ENCODE data around the gene EPHA10. TPM values are rescaled to one million over a fixed set of nuclear protein-coding genes. Genes with fewer than 3 reads are reported as not detected.
A peak's percentile ranks its signal among the peaks of the same experiment; 100 is the strongest.
"Not testable (repeated sequence)": the region's sequence is repeated elsewhere in the genome, so short reads cannot be mapped to it uniquely, and the experiment has no call there.

Gene EPHA10
- total RNA-seq, 1 donor from 2014 or later = not detected

GRCh38 chr1:37697737-37698136 lies 67.2 kb downstream of the EPHA10 start:
- no peak overlapping the region for H3K9ac ChIP-seq (ENCODE audit: low read depth in 1 of 3, low read length in 3 of 3)
- no peaks in the 10 kb centered on the region for H3K36me3 ChIP-seq (ENCODE audit: control insufficient read depth in 3 of 3, insufficient read depth in 3 of 3, low read length in 3 of 3)
- no peaks in the 10 kb centered on the region for H3K9me3 ChIP-seq (ENCODE audit: control insufficient read depth in 3 of 3, low read length in 3 of 3)
- H3K4me3 ChIP-seq (ENCODE audit: low read length in 3 of 3) = no peak overlapping the region
- H3K27me3 ChIP-seq (ENCODE audit: control insufficient read depth in 3 of 3, insufficient read depth in 3 of 3, low read length in 3 of 3) = no peaks in the 10 kb centered on the region
- peaks cover 2 to 3% (median 2%) of the 10 kb centered on the region in 3 donors for H3K4me1 ChIP-seq (ENCODE audit: control insufficient read depth in 3 of 3, insufficient read depth in 3 of 3, low read length in 3 of 3)
- H3K27ac ChIP-seq (ENCODE audit: low read depth, low read length) = no peak overlapping the region

- H3K27ac ChIP-seq (ENCODE audit: low read depth, low read length) = no peak overlapping the region
- H3K9me3 ChIP-seq (ENCODE audit: control insufficient read depth in 3 of 3, low read length in 3 of 3) = no peaks in the 10 kb centered on the region
- no peaks in the 10 kb centered on the region for H3K27me3 ChIP-seq (ENCODE audit: control insufficient read depth in 3 of 3, insufficient read depth in 3 of 3, low read length in 3 of 3)
- no peak overlapping the region for H3K9ac ChIP-seq (ENCODE audit: low read depth in 1 of 3, low read length in 3 of 3)
- no peaks in the 10 kb centered on the region for H3K36me3 ChIP-seq (ENCODE audit: control insufficient read depth in 3 of 3, insufficient read depth in 3 of 3, low read length in 3 of 3)
- H3K4me1 ChIP-seq (ENCODE audit: control insufficient read depth in 3 of 3, insufficient read depth in 3 of 3, low read length in 3 of 3) = peaks cover 4 to 7% (median 6%) of the 10 kb centered on the region in 3 donors
- no peak overlapping the region for H3K4me3 ChIP-seq (ENCODE audit: low read length in 3 of 3)
These were observed 67.8 kb downstream of the EPHA10 start for GRCh38 chr1:37697090-37697489.

- H3K27ac ChIP-seq (ENCODE audit: low read depth, low read length) = no peak overlapping the region
- H3K9ac ChIP-seq (ENCODE audit: low read depth in 1 of 3, low read length in 3 of 3) = peak overlapping the region; percentile 55 to 92 (median 77)
- peaks cover 26 to 33% (median 31%) of the 10 kb centered on the region in 3 donors for H3K4me1 ChIP-seq (ENCODE audit: control insufficient read depth in 3 of 3, insufficient read depth in 3 of 3, low read length in 3 of 3)
- H3K36me3 ChIP-seq (ENCODE audit: control insufficient read depth in 3 of 3, insufficient read depth in 3 of 3, low read length in 3 of 3) = peaks cover 1 to 3% (median 2%) of the 10 kb centered on the region in 3 donors
- H3K27me3 ChIP-seq (ENCODE audit: control insufficient read depth in 3 of 3, insufficient read depth in 3 of 3, low read length in 3 of 3) = no peaks in the 10 kb centered on the region
- no peaks in the 10 kb centered on the region for H3K9me3 ChIP-seq (ENCODE audit: control insufficient read depth in 3 of 3, low read length in 3 of 3)
- peak overlapping the region; percentile 87 to 97 (median 96) for H3K4me3 ChIP-seq (ENCODE audit: low read length in 3 of 3)
These were observed 72.1 kb downstream of the EPHA10 start for GRCh38 chr1:37692834-37693175.

GRCh38 chr1:37692078-37692833 lies 72.7 kb downstream of the EPHA10 start, which contains the start of gene CDCA8:
Gene CDCA8, plus strand, starts transcription at chr1:37692516. Its CDS starts 175 bp downstream, at chr1:37692691.
- Histone ChIP-seq H3K27ac (ENCODE audit: low read depth, low read length) (peak within 1 kb of the TSS; percentile 78), H3K27me3 (ENCODE audit: control insufficient read depth in 3 of 3, insufficient read depth in 3 of 3, low read length in 3 of 3) (no peaks in the 10 kb centered on the region), H3K36me3 (ENCODE audit: control insufficient read depth in 3 of 3, insufficient read depth in 3 of 3, low read length in 3 of 3) (peaks cover 2 to 8% (median 4%) of the 10 kb centered on the region in 3 donors), H3K4me1 (ENCODE audit: control insufficient read depth in 3 of 3, insufficient read depth in 3 of 3, low read length in 3 of 3) (peaks cover 26 to 33% (median 31%) of the 10 kb centered on the region in 3 donors), H3K9ac (ENCODE audit: low read depth in 1 of 3, low read length in 3 of 3) (peak within 1 kb of the TSS; percentile 91 to 95 (median 92)), H3K4me3 (ENCODE audit: low read length in 3 of 3) (peak within 1 kb of the TSS; percentile 96 to 97 (median 97)), H3K9me3 (ENCODE audit: control insufficient read depth in 3 of 3, low read length in 3 of 3) (no peaks in the 10 kb centered on the region)

GRCh38 chr1:37691497-37692077 lies 73.3 kb downstream of the EPHA10 start:
- Histone ChIP-seq H3K4me3 (ENCODE audit: low read length in 3 of 3) (peak overlapping the region; percentile 93 to 97 (median 97)), H3K36me3 (ENCODE audit: control insufficient read depth in 3 of 3, insufficient read depth in 3 of 3, low read length in 3 of 3) (peaks cover 2 to 9% (median 7%) of the 10 kb centered on the region in 3 donors), H3K27ac (ENCODE audit: low read depth, low read length) (peak overlapping the region; percentile 78), H3K4me1 (ENCODE audit: control insufficient read depth in 3 of 3, insufficient read depth in 3 of 3, low read length in 3 of 3) (peaks cover 26 to 33% (median 31%) of the 10 kb centered on the region in 3 donors), H3K9ac (ENCODE audit: low read depth in 1 of 3, low read length in 3 of 3) (peak overlapping the region; percentile 91 to 95 (median 92)), H3K9me3 (ENCODE audit: control insufficient read depth in 3 of 3, low read length in 3 of 3) (no peaks in the 10 kb centered on the region), H3K27me3 (ENCODE audit: control insufficient read depth in 3 of 3, insufficient read depth in 3 of 3, low read length in 3 of 3) (no peaks in the 10 kb centered on the region)

- H3K27ac ChIP-seq (ENCODE audit: low read depth, low read length) = peak overlapping the region; percentile 84
- H3K9ac ChIP-seq (ENCODE audit: low read depth in 1 of 3, low read length in 3 of 3) = peak overlapping the region; percentile 68 to 95 (median 86)
- peaks cover 17 to 29% (median 26%) of the 10 kb centered on the region in 3 donors for H3K36me3 ChIP-seq (ENCODE audit: control insufficient read depth in 3 of 3, insufficient read depth in 3 of 3, low read length in 3 of 3)
- peaks cover 26 to 33% (median 31%) of the 10 kb centered on the region in 3 donors for H3K4me1 ChIP-seq (ENCODE audit: control insufficient read depth in 3 of 3, insufficient read depth in 3 of 3, low read length in 3 of 3)
- no peaks in the 10 kb centered on the region for H3K9me3 ChIP-seq (ENCODE audit: control insufficient read depth in 3 of 3, low read length in 3 of 3)
- no peaks in the 10 kb centered on the region for H3K27me3 ChIP-seq (ENCODE audit: control insufficient read depth in 3 of 3, insufficient read depth in 3 of 3, low read length in 3 of 3)
- H3K4me3 ChIP-seq (ENCODE audit: low read length in 3 of 3) = peak overlapping the region; percentile 73 to 97 (median 93)
These were observed 76.0 kb downstream of the EPHA10 start for GRCh38 chr1:37688926-37689325.

- not testable (repeated sequence) for H3K27me3 ChIP-seq (ENCODE audit: control insufficient read depth in 3 of 3, insufficient read depth in 3 of 3, low read length in 3 of 3); H3K9ac ChIP-seq (ENCODE audit: low read depth in 1 of 3, low read length in 3 of 3); H3K4me3 ChIP-seq (ENCODE audit: low read length in 3 of 3); H3K27ac ChIP-seq (ENCODE audit: low read depth, low read length); H3K9me3 ChIP-seq (ENCODE audit: control insufficient read depth in 3 of 3, low read length in 3 of 3)
- H3K36me3 ChIP-seq (ENCODE audit: control insufficient read depth in 3 of 3, insufficient read depth in 3 of 3, low read length in 3 of 3) = peaks cover 28 to 38% (median 38%) of the 10 kb centered on the region in 3 donors
- H3K4me1 ChIP-seq (ENCODE audit: control insufficient read depth in 3 of 3, insufficient read depth in 3 of 3, low read length in 3 of 3) = peaks cover 24 to 31% (median 29%) of the 10 kb centered on the region in 3 donors
These were observed 77.2 kb downstream of the EPHA10 start for GRCh38 chr1:37687764-37688163.

- Histone ChIP-seq H3K4me3 (ENCODE audit: low read length in 3 of 3) (no peak overlapping the region), H3K27ac (ENCODE audit: low read depth, low read length) (no peak overlapping the region), H3K9ac (ENCODE audit: low read depth in 1 of 3, low read length in 3 of 3) (no peak overlapping the region), H3K4me1 (ENCODE audit: control insufficient read depth in 3 of 3, insufficient read depth in 3 of 3, low read length in 3 of 3) (peaks cover 13 to 20% (median 16%) of the 10 kb centered on the region in 3 donors), H3K27me3 (ENCODE audit: control insufficient read depth in 3 of 3, insufficient read depth in 3 of 3, low read length in 3 of 3) (no peaks in the 10 kb centered on the region), H3K9me3 (ENCODE audit: control insufficient read depth in 3 of 3, low read length in 3 of 3) (no peaks in the 10 kb centered on the region), H3K36me3 (ENCODE audit: control insufficient read depth in 3 of 3, insufficient read depth in 3 of 3, low read length in 3 of 3) (peaks cover 30 to 50% (median 49%) of the 10 kb centered on the region in 3 donors)
These were observed 79.2 kb downstream of the EPHA10 start for GRCh38 chr1:37685722-37686121.

- not testable (repeated sequence) for H3K27me3 ChIP-seq (ENCODE audit: control insufficient read depth in 3 of 3, insufficient read depth in 3 of 3, low read length in 3 of 3); H3K9me3 ChIP-seq (ENCODE audit: control insufficient read depth in 3 of 3, low read length in 3 of 3); H3K27ac ChIP-seq (ENCODE audit: low read depth, low read length); H3K4me3 ChIP-seq (ENCODE audit: low read length in 3 of 3); H3K9ac ChIP-seq (ENCODE audit: low read depth in 1 of 3, low read length in 3 of 3)
- Histone ChIP-seq H3K36me3 (ENCODE audit: control insufficient read depth in 3 of 3, insufficient read depth in 3 of 3, low read length in 3 of 3) (peaks cover 30 to 51% (median 50%) of the 10 kb centered on the region in 3 donors), H3K4me1 (ENCODE audit: control insufficient read depth in 3 of 3, insufficient read depth in 3 of 3, low read length in 3 of 3) (peaks cover 5 to 11% (median 7%) of the 10 kb centered on the region in 3 donors)
These were observed 80.7 kb downstream of the EPHA10 start for GRCh38 chr1:37684182-37684581.
